K562 (cell line): ENCODE results near the gene KYAT1. TPM values are rescaled to one million over a fixed set of nuclear protein-coding genes. Genes with fewer than 3 reads are reported as not detected.

ENCODE experiments used
- ARNT ChIP-seq, 2 experiments: fragments of 450-650 bp; IDR thresholded peaks; 2 replicates each; pipeline ENCODE4 v1.6.1; 2016; ENCODE audit warnings: mild to moderate bottlenecking in 1 of 2
- BCOR ChIP-seq: fragments of 450-650 bp; IDR thresholded peaks from 2 replicates; pipeline ENCODE4 v1.6.1; 2016
- C11orf30 ChIP-seq: fragments of 450-650 bp; IDR thresholded peaks from 2 replicates; pipeline ENCODE4 v1.6.1; 2016; ENCODE audit warnings: low read depth, mild to moderate bottlenecking
- EGR1 ChIP-seq: fragments of 450-650 bp; conservative IDR thresholded peaks from 2 replicates; pipeline ENCODE4 v1.6.1; 2017; ENCODE audit warnings: mild to moderate bottlenecking
- ESRRB ChIP-seq: fragments of 250-450 bp; sonication (Bioruptor Pico); IDR thresholded peaks from 2 replicates; pipeline ENCODE4 v1.5.0; 2020; ENCODE audit warnings: mild to moderate bottlenecking, moderate library complexity, borderline replicate concordance
- ETV5 ChIP-seq: sonication (generic); formaldehyde crosslinking; IDR thresholded peaks from 2 replicates; pipeline ENCODE4 v1.4.0; 2020; ENCODE audit warnings: low read depth, mild to moderate bottlenecking, missing genetic modification reagents
- EZH2 ChIP-seq: IDR thresholded peaks from 2 replicates; pipeline ENCODE4 v1.6.1; 2012; ENCODE audit warnings: low read depth, mild to moderate bottlenecking, inconsistent platforms, low read length, borderline replicate concordance
- HNRNPK ChIP-seq: fragments of 200-400 bp; formaldehyde crosslinking; IDR thresholded peaks from one replicate; pipeline ENCODE4 v1.6.1; 2018; ENCODE audit warnings: mild to moderate bottlenecking, low read depth, low read length; ENCODE audit not compliant: poor library complexity, severe bottlenecking
- HNRNPL ChIP-seq: fragments of 200-400 bp; formaldehyde crosslinking; IDR thresholded peaks from 2 replicates; pipeline ENCODE4 v1.6.1; 2017; ENCODE audit warnings: low read depth, mild to moderate bottlenecking, low read length
- MAZ ChIP-seq, 2 experiments: fragments of 450-650 bp in 1 of 2; sonication (generic) in 1 of 2; formaldehyde crosslinking; IDR thresholded peaks in 1 of 2; conservative IDR thresholded peaks in 1 of 2; 2 replicates each; pipeline versions ENCODE4 v1.4.0 to v1.5.0; 2020; ENCODE audit warnings: mild to moderate bottlenecking in 1 of 2, missing genetic modification reagents in 1 of 2
- NR2C2 ChIP-seq, 2 experiments: fragments of 200-800 bp in 1 of 2; sonication (Bioruptor generic) in 1 of 2; sonication (generic) in 1 of 2; formaldehyde crosslinking in 1 of 2; IDR thresholded peaks; 2 replicates each; pipeline versions ENCODE4 v1.6.1 to v1.8.0; 2016 to 2022; ENCODE audit warnings: mild to moderate bottlenecking in 1 of 2, missing compliant biosample characterization in 1 of 2, missing genetic modification characterization in 1 of 2, missing genetic modification reagents in 1 of 2
- PHF21A ChIP-seq: fragments of 450-650 bp; IDR thresholded peaks from 2 replicates; pipeline ENCODE4 v1.6.1; 2017; ENCODE audit warnings: low read depth, borderline replicate concordance
- RFX1 ChIP-seq: fragments of 450-650 bp; IDR thresholded peaks from 2 replicates; pipeline ENCODE4 v1.6.1; 2016; ENCODE audit warnings: mild to moderate bottlenecking, moderate library complexity
- SLC30A9 ChIP-seq: fragments of 250-450 bp; sonication (Bioruptor Pico); IDR thresholded peaks from 2 replicates; pipeline ENCODE4 v1.8.0; 2022; ENCODE audit warnings: mild to moderate bottlenecking, moderate library complexity
- SREBF2 ChIP-seq: sonication (generic); formaldehyde crosslinking; IDR thresholded peaks from 2 replicates; pipeline ENCODE4 v1.4.0; 2020; ENCODE audit warnings: mild to moderate bottlenecking, missing genetic modification reagents
- TBP ChIP-seq: optimal IDR thresholded peaks from 2 replicates; pipeline ENCODE3; 2011; ENCODE audit warnings: low read depth, low read length, improper control_type of control experiment
- THAP7 ChIP-seq: fragments of 250-450 bp; sonication (Bioruptor Pico); IDR thresholded peaks from 2 replicates; pipeline ENCODE4 v1.5.0; 2021
- USF2 ChIP-seq: sonication (generic); formaldehyde crosslinking; IDR thresholded peaks from 2 replicates; pipeline ENCODE4 v1.5.0; 2020; ENCODE audit warnings: missing genetic modification reagents
- ZFP36 ChIP-seq: fragments of 150-350 bp; IDR thresholded peaks from 2 replicates; pipeline ENCODE4 v1.6.1; 2018; ENCODE audit warnings: low read length, low read depth; ENCODE audit not compliant: partially characterized antibody
- ZNF507 ChIP-seq: conservative IDR thresholded peaks from 2 replicates; pipeline ENCODE4 v1.6.1; 2017; ENCODE audit warnings: missing genetic modification characterization, missing compliant biosample characterization
- ZNF695 ChIP-seq: fragments of 450-650 bp; formaldehyde crosslinking; IDR thresholded peaks from 2 replicates; pipeline ENCODE4 v1.4.0; 2020; ENCODE audit warnings: mild to moderate bottlenecking, moderate library complexity
- polyA plus RNA-seq, 8 experiments: library from polyadenylated mRNA; depleted of rRNA in 4 of 8; stranded (reverse) in 5 of 8; unstranded in 3 of 8; fragments of >200 nt; fragmentation: Nextera tagmentation in 2 of 8; fragmentation: Illumina TruSeq in 1 of 8; extraction: Ambion mirVana in 2 of 8; extraction: Trizol in 1 of 8; gene quantifications; 2 replicates each; pipeline versions ENCODE4 v1.2.1 to v1.2.3, GENCODE V29; 2011 to 2014; ENCODE audit warnings: inconsistent platforms in 1 of 8, missing spikeins in 1 of 8
- total RNA-seq, 7 experiments: library from RNA; depleted of rRNA in 6 of 7; stranded (reverse); fragments of >200 nt in 6 of 7; fragmentation: Illumina TruSeq in 2 of 7; extraction: Trizol in 2 of 7; gene quantifications; 2 replicates each; pipeline versions ENCODE4 v1.2.1 to v1.2.3, GENCODE V29; 2011 to 2021; ENCODE audit warnings: low replicate concordance in 1 of 7
- TF ChIP-seq, protein P1 (sequence below): fragments of 450-650 bp; formaldehyde crosslinking; IDR thresholded peaks from 2 replicates; pipeline ENCODE4 v1.4.0; 2020; ENCODE audit warnings: mild to moderate bottlenecking, mixed read lengths
- TF ChIP-seq, protein P2 (sequence below): fragments of 450-650 bp; formaldehyde crosslinking; IDR thresholded peaks from 2 replicates; pipeline ENCODE4 v1.4.0; 2020; ENCODE audit warnings: mild to moderate bottlenecking, moderate library complexity

The KYAT1 gene
- total and polyA plus RNA-seq, 9 of the 15 experiments (the other 6 are each of a cell fraction or from before 2014, with no cell fraction given), result 6.4 to 16.8 (median 11.1) TPM

GRCh38 chr9:128881884-128882676 is at the start of gene KYAT1, which contains the start of gene LRRC8A (continued):
- TF ChIP-seq NR2C2 (CRISPR knock-in tag; IDR thresholded peaks at IDR 0.05) (no peak), NR2C2 (tag; IDR thresholded peaks at IDR 0.05) (peak; percentile 83; the same call in 1 of the 2 replicates), EZH2 (no peak), ETV5 (CRISPR knock-in tag) (peak; percentile 92), BCOR (no peak), HNRNPL (peak; percentile 52; the same call in 1 of the 2 replicates), ARNT (IDR thresholded peaks at IDR 0.05) (no peak), ZFP36 (no peak), C11orf30 (peak; percentile 41; the same call in 1 of the 2 replicates), USF2 (CRISPR knock-in tag) (no peak), RFX1 (no peak), THAP7 (CRISPR knock-in tag) (no peak), TBP (peak; percentile 46), SLC30A9 (CRISPR knock-in tag) (no peak), HNRNPK (no peak), MAZ (CRISPR knock-in tag; conservative IDR thresholded peaks at IDR 0.05 in 1 of 2, IDR thresholded peaks at IDR 0.05 in 1 of 2) (peak; percentile 42 to 60; a peak in 2 of 4 replicates), PHF21A (no peak), ESRRB (CRISPR knock-in tag) (no peak), ZNF695 (no peak), SREBF2 (CRISPR knock-in tag) (no peak), ZNF507 (tag) (no peak), EGR1 (peak; percentile 81)
- TF ChIP-seq, protein P1, sequence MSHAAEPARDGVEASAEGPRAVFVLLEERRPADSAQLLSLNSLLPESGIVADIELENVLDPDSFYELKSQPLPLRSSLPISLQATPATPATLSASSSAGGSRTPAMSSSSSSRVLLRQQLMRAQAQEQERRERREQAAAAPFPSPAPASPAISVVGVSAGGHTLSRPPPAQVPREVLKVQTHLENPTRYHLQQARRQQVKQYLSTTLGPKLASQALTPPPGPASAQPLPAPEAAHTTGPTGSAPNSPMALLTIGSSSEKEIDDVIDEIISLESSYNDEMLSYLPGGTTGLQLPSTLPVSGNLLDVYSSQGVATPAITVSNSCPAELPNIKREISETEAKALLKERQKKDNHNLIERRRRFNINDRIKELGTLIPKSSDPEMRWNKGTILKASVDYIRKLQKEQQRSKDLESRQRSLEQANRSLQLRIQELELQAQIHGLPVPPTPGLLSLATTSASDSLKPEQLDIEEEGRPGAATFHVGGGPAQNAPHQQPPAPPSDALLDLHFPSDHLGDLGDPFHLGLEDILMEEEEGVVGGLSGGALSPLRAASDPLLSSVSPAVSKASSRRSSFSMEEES (CRISPR knock-in tag), result no peak
- TF ChIP-seq, protein P2, sequence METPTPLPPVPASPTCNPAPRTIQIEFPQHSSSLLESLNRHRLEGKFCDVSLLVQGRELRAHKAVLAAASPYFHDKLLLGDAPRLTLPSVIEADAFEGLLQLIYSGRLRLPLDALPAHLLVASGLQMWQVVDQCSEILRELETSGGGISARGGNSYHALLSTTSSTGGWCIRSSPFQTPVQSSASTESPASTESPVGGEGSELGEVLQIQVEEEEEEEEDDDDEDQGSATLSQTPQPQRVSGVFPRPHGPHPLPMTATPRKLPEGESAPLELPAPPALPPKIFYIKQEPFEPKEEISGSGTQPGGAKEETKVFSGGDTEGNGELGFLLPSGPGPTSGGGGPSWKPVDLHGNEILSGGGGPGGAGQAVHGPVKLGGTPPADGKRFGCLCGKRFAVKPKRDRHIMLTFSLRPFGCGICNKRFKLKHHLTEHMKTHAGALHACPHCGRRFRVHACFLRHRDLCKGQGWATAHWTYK (CRISPR knock-in tag), result 0 out of 2 replicates have a peak, but pooled peaks have one; percentile 32
